ENCODE data around the gene STARD7. TPM values are rescaled to one million over a fixed set of nuclear protein-coding genes. Genes with fewer than 3 reads are reported as not detected.
A peak's percentile ranks its signal among the peaks of the same experiment; 100 is the strongest.

The STARD7 gene
- total and polyA plus RNA-seq, 2 donors (not counting 1 experiment from before 2014, with no cell fraction given), result 35.1 to 133 TPM

GRCh38 chr2:96140941-96141623, 67.5 kb downstream of the STARD7 start:
- H3K27ac ChIP-seq (ENCODE audit: low read length in 2 of 2), result no peak overlapping the region
- no peak overlapping the region for H2AFZ ChIP-seq (ENCODE audit: insufficient read depth, low read depth, low read length, poor library complexity, severe bottlenecking)
- 88% methylated on average over 8 of the region's 13 CpGs for WGBS (ENCODE audit: insufficient coverage)
- no peaks in the 10 kb centered on the region for H3K9me3 ChIP-seq (ENCODE audit: control extremely low read depth in 1 of 3, control insufficient read depth in 2 of 3, insufficient read depth in 1 of 3, low read length in 2 of 3)
- no peaks in the 10 kb centered on the region for H3K27me3 ChIP-seq (replicated peaks in 1 of 4; ENCODE audit: control extremely low read depth in 1 of 4, control insufficient read depth in 3 of 4, insufficient read depth in 4 of 4, low read length in 3 of 4)
- H3K4me1 ChIP-seq (ENCODE audit: control insufficient read depth in 2 of 2, insufficient read depth in 2 of 2, low read length in 2 of 2), result peaks cover 24 to 39% of the 10 kb centered on the region in 2 donors
- Mint-ChIP-seq H3K4me3 (no peak overlapping the region), H3K4me1 (peaks cover 45% of the 10 kb centered on the region), H3K9me3 (ENCODE audit: insufficient read depth) (no peaks in the 10 kb centered on the region), H3K27me3 (no peaks in the 10 kb centered on the region), H3K27ac (no peak overlapping the region)
- no peak overlapping the region for H3K9ac ChIP-seq (ENCODE audit: low read length)
- peaks cover 17% of the 10 kb centered on the region for H4K20me1 ChIP-seq (ENCODE audit: control insufficient read depth, insufficient read depth, low read length, poor library complexity, severe bottlenecking)
- H3K4me2 ChIP-seq (replicated peaks; ENCODE audit: low read depth, low read length, poor library complexity, severe bottlenecking), result no peak overlapping the region
- H3K79me2 ChIP-seq (ENCODE audit: control insufficient read depth, insufficient read depth, low read length), result peaks cover 2% of the 10 kb centered on the region
- ATAC-seq (ENCODE audit: low read depth) (no peak), DNase-seq (no peak)
- H3K4me3 ChIP-seq (ENCODE audit: control extremely low read depth in 1 of 5, extremely low read depth in 1 of 5, insufficient read depth in 1 of 5, low read depth in 2 of 5, low read length in 4 of 5), result no peak overlapping the region
- TF ChIP-seq, protein P1, sequence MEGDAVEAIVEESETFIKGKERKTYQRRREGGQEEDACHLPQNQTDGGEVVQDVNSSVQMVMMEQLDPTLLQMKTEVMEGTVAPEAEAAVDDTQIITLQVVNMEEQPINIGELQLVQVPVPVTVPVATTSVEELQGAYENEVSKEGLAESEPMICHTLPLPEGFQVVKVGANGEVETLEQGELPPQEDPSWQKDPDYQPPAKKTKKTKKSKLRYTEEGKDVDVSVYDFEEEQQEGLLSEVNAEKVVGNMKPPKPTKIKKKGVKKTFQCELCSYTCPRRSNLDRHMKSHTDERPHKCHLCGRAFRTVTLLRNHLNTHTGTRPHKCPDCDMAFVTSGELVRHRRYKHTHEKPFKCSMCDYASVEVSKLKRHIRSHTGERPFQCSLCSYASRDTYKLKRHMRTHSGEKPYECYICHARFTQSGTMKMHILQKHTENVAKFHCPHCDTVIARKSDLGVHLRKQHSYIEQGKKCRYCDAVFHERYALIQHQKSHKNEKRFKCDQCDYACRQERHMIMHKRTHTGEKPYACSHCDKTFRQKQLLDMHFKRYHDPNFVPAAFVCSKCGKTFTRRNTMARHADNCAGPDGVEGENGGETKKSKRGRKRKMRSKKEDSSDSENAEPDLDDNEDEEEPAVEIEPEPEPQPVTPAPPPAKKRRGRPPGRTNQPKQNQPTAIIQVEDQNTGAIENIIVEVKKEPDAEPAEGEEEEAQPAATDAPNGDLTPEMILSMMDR (IDR thresholded peaks at IDR 0.05), result no peak
- no peak for TF ChIP-seq EZH2 (IDR thresholded peaks at IDR 0.05; ENCODE audit: borderline replicate concordance, insufficient read depth, low read depth, low read length, poor library complexity, severe bottlenecking)
- CTCF ChIA-PET, result interaction anchor here (0.8 to 23.6 kb wide), 9 partner anchors 10 to 124 kb away, joined by 3 to 1065 read pairs (median 5); no protein-coding TSS in a partner anchor
- intact Hi-C loops (cut with micrococcal nuclease), result no loop called here
- no peaks in the 10 kb centered on the region for H3K36me3 ChIP-seq (replicated peaks in 1 of 2; ENCODE audit: control extremely low read depth in 1 of 2, control insufficient read depth in 1 of 2, extremely low read depth in 1 of 2, insufficient read depth in 2 of 2, low read length in 1 of 2)
- POLR2A ChIA-PET, result interaction anchor here (1.0 to 2.4 kb wide), 2 partner anchors 23 to 33 kb away, joined by 3 to 9 read pairs; no protein-coding TSS in a partner anchor

- no peak overlapping the region for H3K4me3 Mint-ChIP-seq
- Histone ChIP-seq H3K4me3 (ENCODE audit: control extremely low read depth in 1 of 5, extremely low read depth in 1 of 5, insufficient read depth in 1 of 5, low read depth in 2 of 5, low read length in 4 of 5) (no peak overlapping the region), H4K20me1 (ENCODE audit: control insufficient read depth, insufficient read depth, low read length, poor library complexity, severe bottlenecking) (peaks cover 11% of the 10 kb centered on the region), H3K27ac (ENCODE audit: low read length in 2 of 2) (no peak overlapping the region), H3K4me1 (ENCODE audit: control insufficient read depth in 2 of 2, insufficient read depth in 2 of 2, low read length in 2 of 2) (peaks cover 18 to 28% of the 10 kb centered on the region in 2 donors), H3K79me2 (ENCODE audit: control insufficient read depth, insufficient read depth, low read length) (peaks cover 2% of the 10 kb centered on the region), H3K4me2 (replicated peaks; ENCODE audit: low read depth, low read length, poor library complexity, severe bottlenecking) (no peak overlapping the region), H2AFZ (ENCODE audit: insufficient read depth, low read depth, low read length, poor library complexity, severe bottlenecking) (no peak overlapping the region), H3K9me3 (ENCODE audit: control extremely low read depth in 1 of 3, control insufficient read depth in 2 of 3, insufficient read depth in 1 of 3, low read length in 2 of 3) (no peaks in the 10 kb centered on the region), H3K9ac (ENCODE audit: low read length) (no peak overlapping the region), H3K27me3 (replicated peaks in 1 of 4; ENCODE audit: control extremely low read depth in 1 of 4, control insufficient read depth in 3 of 4, insufficient read depth in 4 of 4, low read length in 3 of 4) (no peaks in the 10 kb centered on the region), H3K36me3 (replicated peaks in 1 of 2; ENCODE audit: control extremely low read depth in 1 of 2, control insufficient read depth in 1 of 2, extremely low read depth in 1 of 2, insufficient read depth in 2 of 2, low read length in 1 of 2) (no peaks in the 10 kb centered on the region)
- peaks cover 35% of the 10 kb centered on the region for H3K4me1 Mint-ChIP-seq
- H3K9me3 Mint-ChIP-seq (ENCODE audit: insufficient read depth), result no peaks in the 10 kb centered on the region
- H3K27ac Mint-ChIP-seq, result peak overlapping the region; percentile 41
- TF ChIP-seq, protein P1 (IDR thresholded peaks at IDR 0.05), result no peak
- TF ChIP-seq EZH2 (IDR thresholded peaks at IDR 0.05; ENCODE audit: borderline replicate concordance, insufficient read depth, low read depth, low read length, poor library complexity, severe bottlenecking), result no peak
- CTCF ChIA-PET, result interaction anchor here (0.6 to 23.6 kb wide), 31 partner anchors 8 to 640 kb away, joined by 3 to 1065 read pairs (median 7); partner anchors contain the start of genes ADRA2B, ANKRD36C, CIAO1 and STARD7
- 72% methylated on average over 5 of the region's 7 CpGs for WGBS (ENCODE audit: insufficient coverage)
- ATAC-seq (ENCODE audit: low read depth), result no peak
- H3K27me3 Mint-ChIP-seq, result no peaks in the 10 kb centered on the region
- intact Hi-C loops (cut with micrococcal nuclease), result loop anchor here (2.0 kb wide), 2 partner anchors 122 to 370 kb away; no protein-coding TSS in a partner anchor
- DNase-seq, result no peak
- POLR2A ChIA-PET, result interaction anchor here (1.4 to 2.3 kb wide), 3 partner anchors 9 to 94 kb away, joined by 3 to 15 read pairs (median 5); no protein-coding TSS in a partner anchor
Measured at GRCh38 chr2:96139181-96139758, 69.4 kb downstream of the STARD7 start.

Measured in B cell (primary cell).